PC-9 (cell line): ENCODE results near the gene TEX26. TPM values are rescaled to one million over a fixed set of nuclear protein-coding genes. Genes with fewer than 3 reads are reported as not detected.

Experiments used
- BruUV-seq: library from RNA; stranded (reverse); fragments of 400-500 nt; replicated peaks from 2 replicates; lab custom pipeline; 2021; lab: Mats Ljungman, UMichigan
- CTCF ChIA-PET: fragments of 300-600 bp; sonication (Branson Sonifier 250); formaldehyde crosslinking; loops from one replicate; lab custom pipeline; 2022; ENCODE audit warnings: antibody characterized with exemption; lab: Charles Lee
- POLR2A ChIA-PET: fragments of 300-600 bp; sonication (Branson Sonifier 250); formaldehyde crosslinking; loops from one replicate; lab custom pipeline; 2022; ENCODE audit warnings: antibody characterized with exemption; ENCODE audit not compliant: unreplicated experiment; lab: Charles Lee
- DNase-seq, 2 experiments: peaks; one replicate each; pipeline versions ENCODE4 v3.0.0 to v3.0.0-alpha.2; 2015 to 2022; ENCODE audit warnings: mixed read lengths in 1 of 2
- H2AFZ ChIP-seq: fragments of 200-600 bp; sonication (generic); 2 replicates; pipeline ENCODE4 v1.8.1; 2017; ENCODE audit warnings: antibody characterized with exemption
- H3F3A ChIP-seq: fragments of 200-600 bp; sonication (generic); 2 replicates; pipeline ENCODE4 v1.8.1; 2017; ENCODE audit warnings: antibody characterized with exemption, mild to moderate bottlenecking, low read depth; ENCODE audit not compliant: insufficient read depth
- H3K27ac ChIP-seq: fragments of 200-600 bp; sonication (generic); 2 replicates; pipeline ENCODE4 v1.6.1; 2016; ENCODE audit warnings: mixed run types
- H3K27me3 ChIP-seq: fragments of 200-600 bp; sonication (generic); 2 replicates; pipeline ENCODE4 v1.6.1; 2016; ENCODE audit warnings: low read depth, mixed run types; ENCODE audit not compliant: insufficient read depth
- H3K36me3 ChIP-seq: fragments of 200-600 bp; sonication (generic); 2 replicates; pipeline ENCODE4 v1.6.1; 2016; ENCODE audit warnings: low read depth, mixed run types
- H3K4me1 ChIP-seq: fragments of 200-600 bp; sonication (generic); replicated peaks from 2 replicates; pipeline ENCODE4 v1.6.1; 2016; ENCODE audit warnings: mixed run types; ENCODE audit not compliant: insufficient read depth
- H3K4me2 ChIP-seq: fragments of 200-600 bp; sonication (generic); 2 replicates; pipeline ENCODE4 v1.6.1; 2017; ENCODE audit warnings: mixed run types
- H3K4me3 ChIP-seq: fragments of 200-600 bp; sonication (generic); 2 replicates; pipeline ENCODE4 v1.6.1; 2016; ENCODE audit warnings: mixed run types
- H3K79me2 ChIP-seq: fragments of 200-600 bp; sonication (generic); 2 replicates; pipeline ENCODE4 v1.6.1; 2017; ENCODE audit warnings: low read depth, mixed run types
- H3K9me2 ChIP-seq: fragments of 200-600 bp; sonication (generic); 2 replicates; pipeline ENCODE4 v1.8.1; 2017; ENCODE audit warnings: mild to moderate bottlenecking; ENCODE audit not compliant: insufficient read depth
- H3K9me3 ChIP-seq: fragments of 200-600 bp; sonication (generic); 2 replicates; pipeline ENCODE4 v1.8.1; 2016; ENCODE audit warnings: low read depth; ENCODE audit not compliant: insufficient read depth
- H4K20me1 ChIP-seq: fragments of 200-600 bp; sonication (generic); 2 replicates; pipeline ENCODE4 v1.8.1; 2017; ENCODE audit not compliant: insufficient read depth
- CTCF ChIP-seq: fragments of 200-600 bp; sonication (generic); conservative IDR thresholded peaks from 2 replicates; pipeline ENCODE4 v1.6.1; 2017; ENCODE audit warnings: mixed run types, antibody characterized with exemption, mild to moderate bottlenecking, moderate library complexity
- EZH2 ChIP-seq: fragments of 200-600 bp; sonication (generic); IDR thresholded peaks from 2 replicates; pipeline ENCODE4 v1.8.0; 2017; ENCODE audit warnings: antibody characterized with exemption, low read depth
- intact Hi-C: fragments of 100-400 bp; cut with micrococcal nuclease; formaldehyde crosslinking; loops from one replicate; pipeline ENCODE4 v1.10.0; 2022; ENCODE audit not compliant: unreplicated experiment
- total RNA-seq: library from RNA; stranded (reverse); gene quantifications from 2 replicates; pipeline ENCODE4 v1.2.3, GENCODE V29; 2021

Gene TEX26
- total RNA-seq, 1 experiment from 2014 or later, result not detected

GRCh38 chr13:30991922-30992321 lies 59.5 kb downstream of the TEX26 start:
- Histone ChIP-seq H3K36me3 (no peaks in the 10 kb centered on the region), H3K4me3 (no peak overlapping the region), H3K27ac (no peak overlapping the region), H3K9me3 (no peaks in the 10 kb centered on the region), H2AFZ (no peak overlapping the region), H3K4me1 (no peaks in the 10 kb centered on the region), H3K9me2 (no peaks in the 10 kb centered on the region), H4K20me1 (no peaks in the 10 kb centered on the region), H3F3A (no peaks in the 10 kb centered on the region), H3K4me2 (no peak overlapping the region), H3K79me2 (no peaks in the 10 kb centered on the region), H3K27me3 (no peaks in the 10 kb centered on the region)
- TF ChIP-seq EZH2, result no peak
- no peak for TF ChIP-seq CTCF
- POLR2A ChIA-PET, result no interaction called here
- DNase-seq, result no peak
- no TSS peak for BruUV-seq
- CTCF ChIA-PET, result no interaction called here
- intact Hi-C loops, result no loop called here

GRCh38 chr13:30995331-30995730 lies 62.9 kb downstream of the TEX26 start:
- intact Hi-C loops, result no loop called here
- ChIA-PET CTCF (no interaction called here), POLR2A (no interaction called here)
- Histone ChIP-seq H3K4me3 (no peak overlapping the region), H3K9me3 (no peaks in the 10 kb centered on the region), H3K4me2 (no peak overlapping the region), H3K79me2 (no peaks in the 10 kb centered on the region), H3K36me3 (no peaks in the 10 kb centered on the region), H3K27ac (no peak overlapping the region), H3F3A (no peaks in the 10 kb centered on the region), H2AFZ (no peak overlapping the region), H3K9me2 (no peaks in the 10 kb centered on the region), H4K20me1 (no peaks in the 10 kb centered on the region), H3K4me1 (no peaks in the 10 kb centered on the region), H3K27me3 (peaks cover 8% of the 10 kb centered on the region; the same call in 1 of the 2 replicates)
- no TSS peak for BruUV-seq
- TF ChIP-seq CTCF (no peak), EZH2 (no peak)
- no peak for DNase-seq

- Histone ChIP-seq H3K27me3 (peaks cover 14% of the 10 kb centered on the region; the same call in 1 of the 2 replicates), H3K27ac (no peak overlapping the region), H2AFZ (no peak overlapping the region), H3K4me2 (no peak overlapping the region), H3K36me3 (no peaks in the 10 kb centered on the region), H3K9me2 (no peaks in the 10 kb centered on the region), H4K20me1 (no peaks in the 10 kb centered on the region), H3K9me3 (no peaks in the 10 kb centered on the region), H3K4me1 (no peaks in the 10 kb centered on the region), H3K79me2 (no peaks in the 10 kb centered on the region), H3F3A (no peaks in the 10 kb centered on the region), H3K4me3 (no peak overlapping the region)
- CTCF ChIA-PET, result no interaction called here
- DNase-seq, result no peak
- intact Hi-C loops, result no loop called here
- no TSS peak for BruUV-seq
- TF ChIP-seq CTCF (no peak), EZH2 (no peak)
- POLR2A ChIA-PET, result no interaction called here
Observed at GRCh38 chr13:30997697-30998096, 65.2 kb downstream of the TEX26 start.
